GM12892 (cell line): ENCODE data around the gene MAN2A1.

Experiments
- POLR2A ChIP-seq: IDR thresholded peaks from 2 replicates; pipeline ENCODE4 v1.6.1; 2011; ENCODE audit warnings: low read depth, low read length, control low read depth
- POLR2AphosphoS5 ChIP-seq: IDR thresholded peaks from 2 replicates; pipeline ENCODE4 v1.6.1; 2011; ENCODE audit warnings: low read depth, low read length, control low read depth
- TAF1 ChIP-seq: IDR thresholded peaks from 2 replicates; pipeline ENCODE4 v1.6.1; 2011; ENCODE audit warnings: low read depth, mild to moderate bottlenecking, control low read depth, low read length, borderline replicate concordance

DNA sequence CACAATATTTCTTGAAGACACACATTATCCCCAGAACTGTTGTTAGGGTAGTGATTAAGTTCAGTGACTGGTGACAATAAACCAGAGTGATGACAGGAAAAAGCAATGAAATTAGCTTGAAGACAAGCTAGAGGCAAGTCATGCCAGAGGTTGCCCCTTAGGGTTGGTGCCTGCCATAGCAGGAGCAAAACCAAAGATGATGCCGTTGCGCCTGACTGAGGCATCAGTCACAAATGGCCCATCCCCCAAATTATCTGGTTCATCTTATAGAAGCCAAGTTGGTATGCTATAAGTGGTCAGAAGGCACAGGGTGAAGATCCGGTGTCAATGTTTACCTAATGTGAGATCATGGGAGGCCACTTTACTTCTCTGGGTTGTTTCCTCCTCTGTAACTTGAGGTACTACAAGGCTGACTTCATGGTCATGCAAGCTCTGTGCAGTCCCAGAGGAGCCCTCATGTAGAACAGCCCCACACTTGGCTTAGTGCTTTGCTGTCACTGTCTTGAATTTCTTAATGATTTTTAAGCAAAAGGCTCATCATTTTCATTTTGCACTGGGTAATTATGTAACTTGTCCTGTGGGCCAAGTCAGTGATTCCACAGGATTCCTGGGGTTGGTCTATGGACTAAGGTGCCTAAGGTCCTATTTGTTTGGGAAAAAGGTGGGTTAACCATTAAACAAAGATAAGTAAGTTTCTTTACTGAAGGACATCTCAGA, 211.3 kb downstream of the MAN2A1 start:
- no peak for TF ChIP-seq POLR2A
- TF ChIP-seq POLR2AphosphoS5, result no peak
- TF ChIP-seq TAF1, result no peak
